ENCODE data around the gene KISS1R.
"Not testable (repeated sequence)": the region's sequence is repeated elsewhere in the genome, so short reads cannot be mapped to it uniquely, and the experiment has no call there.

KISS1R gene

GRCh38 chr19:948842-949496 lies 31.8 kb downstream of the KISS1R start:
- DNase-seq, result no peak
- intact Hi-C loops (cut with DNase I), result no loop called here

DNA sequence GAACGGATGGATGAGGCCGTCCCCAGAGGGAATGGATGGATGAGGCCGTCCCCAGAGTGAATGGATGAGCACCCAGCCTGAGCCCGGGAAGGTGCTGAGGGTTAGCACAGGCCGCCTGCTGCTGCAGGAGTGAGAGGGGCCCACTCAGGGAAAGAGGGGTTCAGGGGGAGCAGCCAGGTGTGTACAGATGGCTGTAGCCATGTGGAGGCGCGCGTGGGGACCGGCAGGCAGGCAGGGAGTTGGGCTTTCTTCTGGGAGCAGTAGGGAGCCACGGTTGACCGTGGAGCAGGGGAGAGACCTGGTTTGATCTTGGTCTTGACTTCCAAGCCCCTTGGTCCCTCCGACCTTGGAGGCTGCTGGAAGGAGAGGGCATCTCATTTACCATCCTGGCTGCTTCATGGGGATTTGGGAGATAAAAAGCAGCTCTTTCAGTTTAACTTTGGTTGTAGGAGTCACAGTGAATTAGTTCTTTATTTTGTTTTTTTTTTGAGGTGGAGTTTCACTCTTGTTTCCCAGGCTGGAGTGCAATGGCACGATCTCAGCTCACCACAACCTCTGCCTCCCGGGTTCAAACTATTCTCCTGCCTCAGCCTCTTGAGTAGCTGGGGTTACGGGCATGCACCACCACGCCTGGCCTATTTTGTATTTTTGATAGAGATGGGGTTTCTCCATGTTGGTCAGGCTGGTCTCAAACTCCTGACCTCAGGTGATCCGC lies 33.4 kb downstream of the KISS1R start:
- DNase-seq, result no peak
- intact Hi-C loops (cut with DNase I), result no loop called here

DNA sequence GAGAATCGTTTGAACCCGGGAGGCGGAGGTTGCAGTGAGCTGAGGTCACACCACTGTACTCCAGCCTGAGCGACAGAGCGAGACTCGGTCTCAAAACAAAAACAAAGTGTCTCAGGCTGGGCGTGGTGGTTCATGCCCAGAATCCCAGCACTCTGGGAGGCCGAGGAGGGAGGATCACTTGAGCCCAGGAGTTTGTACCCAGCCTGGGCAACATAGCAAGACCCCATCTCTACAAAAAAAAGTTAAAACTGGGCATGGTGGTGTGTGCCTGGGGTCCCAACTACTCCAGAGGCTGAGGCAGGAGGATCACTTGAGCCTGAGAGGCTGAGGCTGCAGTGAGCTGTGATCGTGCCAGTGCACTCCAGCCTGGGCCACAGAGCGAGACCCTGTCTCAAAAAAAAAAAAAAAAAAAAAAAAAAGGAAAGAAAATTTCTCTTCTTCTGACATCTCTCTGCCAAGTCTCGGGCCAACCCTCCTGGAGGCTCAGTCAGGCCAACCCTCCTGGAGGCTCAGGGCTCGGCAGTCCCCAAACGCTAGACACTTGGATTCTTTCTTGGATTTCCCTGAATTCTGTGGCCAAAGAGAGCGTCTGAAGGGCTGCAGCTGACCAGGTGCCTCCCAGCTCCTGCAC lies 35.0 kb downstream of the KISS1R start:
- intact Hi-C loops (cut with DNase I), result no loop called here
- DNase-seq, result no peak

DNA sequence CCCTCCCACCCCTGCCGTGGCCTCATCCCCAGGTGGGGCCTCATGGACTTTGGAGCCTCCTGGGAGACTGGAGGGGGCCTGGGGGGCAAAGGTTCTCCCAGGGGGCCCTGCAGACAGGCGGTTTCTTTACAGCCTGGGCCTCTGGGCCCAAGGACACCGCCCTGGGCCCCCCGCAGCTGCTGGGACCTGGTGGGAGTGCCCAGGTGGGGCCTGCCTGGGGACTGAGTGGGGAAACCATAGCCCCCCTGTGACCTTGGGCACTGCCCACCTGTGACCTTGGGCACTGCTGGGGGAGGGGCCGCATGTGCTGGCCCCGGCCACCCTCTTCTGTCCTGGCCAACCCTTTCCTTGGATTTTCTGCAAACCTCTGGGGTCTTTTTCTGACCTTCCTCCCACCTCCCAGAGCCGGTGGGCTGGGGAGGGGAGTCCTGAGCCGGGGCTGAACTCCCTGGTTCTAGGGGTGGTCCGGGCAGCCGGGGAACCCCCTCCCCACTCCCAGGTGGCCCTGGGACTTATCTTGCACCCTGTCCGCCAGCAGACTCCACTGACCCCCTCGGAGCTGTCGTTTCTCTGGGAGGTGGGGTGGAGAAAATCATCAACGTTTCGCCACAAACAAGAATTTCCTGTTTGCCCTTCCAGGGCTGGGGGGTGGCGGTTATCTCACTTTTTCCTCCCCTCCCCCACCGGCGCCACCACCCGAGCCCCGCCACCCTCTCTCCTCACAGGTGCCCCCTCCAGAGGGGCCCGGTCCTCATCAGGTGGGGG lies 35.7 kb downstream of the KISS1R start:
- intact Hi-C loops (cut with DNase I), result no loop called here
- no peak for DNase-seq

DNA sequence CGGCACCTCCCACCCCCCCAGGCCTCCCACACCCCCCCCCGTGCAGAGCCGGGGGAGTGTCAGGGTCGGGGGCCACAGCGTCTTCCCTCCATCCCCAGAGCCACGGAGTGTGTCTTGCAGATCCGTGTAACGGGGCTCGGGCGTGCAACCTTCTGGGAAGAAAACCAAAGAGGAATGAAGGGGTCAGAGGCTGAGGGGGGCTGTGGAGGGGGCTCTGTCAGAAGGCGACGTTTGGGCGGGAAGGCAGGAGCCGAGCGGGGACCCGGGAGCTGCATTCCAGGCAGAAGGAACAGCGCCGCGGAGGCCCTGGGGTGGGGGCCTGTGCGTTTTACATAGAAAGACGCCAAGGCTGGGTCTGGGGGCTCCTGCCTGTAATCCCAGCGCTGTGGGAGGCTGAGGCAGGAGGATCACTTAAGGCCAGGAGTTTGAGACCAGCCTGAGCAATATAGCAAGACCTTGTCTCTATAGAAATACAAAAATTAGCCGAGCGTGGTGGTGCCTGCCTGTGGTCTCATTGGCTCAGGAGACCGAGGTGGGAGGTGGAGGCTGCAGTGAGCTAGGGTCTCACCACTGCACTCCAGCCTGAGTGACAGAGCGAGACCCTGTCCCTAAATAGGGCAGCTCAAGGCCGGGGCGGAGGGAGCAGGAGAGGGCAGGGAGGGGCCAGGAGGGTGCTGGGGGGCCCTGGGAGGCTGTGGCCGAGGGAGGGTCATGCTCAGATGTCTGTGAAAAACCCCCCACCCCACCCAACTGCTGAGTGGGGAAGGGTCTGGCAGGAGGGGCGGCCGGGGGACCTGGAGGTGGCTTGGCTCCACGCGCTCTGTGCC lies 36.5 kb downstream of the KISS1R start:
- no peak for DNase-seq

GRCh38 chr19:954272-954671 lies 37.1 kb downstream of the KISS1R start:
- no peak for DNase-seq
- intact Hi-C loops (cut with DNase I), result no loop called here

More for the DNA sequence above, 36.5 kb downstream of the KISS1R start:
- intact Hi-C loops (cut with DNase I), result no loop called here

- no peak for DNase-seq
- intact Hi-C loops (cut with DNase I), result no loop called here
Observed at GRCh38 chr19:954672-955494, 37.8 kb downstream of the KISS1R start.

DNA sequence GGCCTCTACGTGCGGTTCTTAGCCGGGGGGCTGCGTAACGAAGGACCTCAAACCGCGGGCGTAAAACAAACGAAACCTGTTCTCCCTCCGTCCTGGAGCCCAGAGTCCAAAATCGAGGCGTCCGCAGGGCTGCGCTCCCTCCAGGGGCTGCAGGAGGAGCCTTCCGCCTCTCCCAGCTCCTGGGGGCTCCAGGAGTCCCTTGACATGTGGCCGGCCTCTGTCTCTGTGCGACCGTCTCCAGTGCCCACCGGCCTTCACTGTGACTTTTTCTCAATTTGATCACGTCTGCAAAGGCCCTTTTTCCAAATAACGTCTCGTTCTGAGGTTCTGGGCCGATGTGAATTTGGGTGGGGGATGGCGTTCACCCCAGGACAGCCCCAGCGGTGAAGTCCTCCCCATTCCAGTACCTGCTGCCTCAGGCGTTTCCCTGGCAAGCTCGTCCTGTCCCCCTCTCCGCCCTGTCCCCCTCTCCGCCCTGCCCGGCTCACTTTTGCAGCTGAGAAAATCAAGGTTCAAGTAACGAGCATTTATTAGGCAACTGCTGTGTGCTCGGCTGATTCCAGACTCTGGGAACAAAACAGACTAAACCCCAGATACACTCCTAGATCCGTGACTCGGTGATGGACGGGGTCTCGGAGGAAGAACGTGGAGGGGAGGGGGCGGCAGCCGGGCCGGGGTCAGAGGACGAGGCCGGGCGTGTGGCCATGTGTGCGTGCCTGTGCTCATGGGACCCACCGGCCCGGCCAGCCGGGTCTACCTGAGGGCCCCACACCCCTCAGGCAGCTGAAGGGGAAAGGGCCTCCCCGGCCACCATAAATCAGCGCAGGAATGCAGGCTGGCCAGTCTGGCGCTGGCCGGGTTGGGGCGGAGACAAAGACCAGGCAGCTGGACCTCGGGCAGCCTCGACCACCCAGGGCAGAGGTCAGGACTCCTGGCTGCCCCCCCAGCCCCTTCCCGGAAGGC lies 39.0 kb downstream of the KISS1R start:
- no peak for DNase-seq
- intact Hi-C loops (cut with DNase I), result no loop called here

GRCh38 chr19:956766-957440 lies 39.8 kb downstream of the KISS1R start:
- intact Hi-C loops (cut with DNase I), result no loop called here
- DNase-seq, result no peak

DNA sequence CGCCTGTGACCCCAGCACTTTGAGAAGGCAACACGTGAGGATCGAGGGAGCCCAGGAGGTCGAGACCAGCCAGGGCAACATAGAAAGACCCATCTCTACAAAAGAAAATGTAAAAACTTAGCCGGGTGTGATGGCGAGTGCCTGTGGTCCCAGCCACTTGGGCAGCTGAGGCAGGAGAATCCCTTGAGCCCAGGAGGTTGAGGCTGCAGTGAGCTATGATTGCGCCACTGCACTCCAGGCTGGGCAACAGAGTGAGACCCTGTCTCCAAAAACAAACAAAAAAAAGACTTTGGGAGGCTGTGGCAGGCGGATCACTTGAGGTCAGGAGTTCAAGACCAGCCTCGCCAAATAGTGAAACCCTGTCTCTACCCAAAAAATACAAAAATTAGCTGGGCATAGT lies 40.4 kb downstream of the KISS1R start:
- DNase-seq; intact Hi-C loops (cut with DNase I): not testable (repeated sequence)

DNA sequence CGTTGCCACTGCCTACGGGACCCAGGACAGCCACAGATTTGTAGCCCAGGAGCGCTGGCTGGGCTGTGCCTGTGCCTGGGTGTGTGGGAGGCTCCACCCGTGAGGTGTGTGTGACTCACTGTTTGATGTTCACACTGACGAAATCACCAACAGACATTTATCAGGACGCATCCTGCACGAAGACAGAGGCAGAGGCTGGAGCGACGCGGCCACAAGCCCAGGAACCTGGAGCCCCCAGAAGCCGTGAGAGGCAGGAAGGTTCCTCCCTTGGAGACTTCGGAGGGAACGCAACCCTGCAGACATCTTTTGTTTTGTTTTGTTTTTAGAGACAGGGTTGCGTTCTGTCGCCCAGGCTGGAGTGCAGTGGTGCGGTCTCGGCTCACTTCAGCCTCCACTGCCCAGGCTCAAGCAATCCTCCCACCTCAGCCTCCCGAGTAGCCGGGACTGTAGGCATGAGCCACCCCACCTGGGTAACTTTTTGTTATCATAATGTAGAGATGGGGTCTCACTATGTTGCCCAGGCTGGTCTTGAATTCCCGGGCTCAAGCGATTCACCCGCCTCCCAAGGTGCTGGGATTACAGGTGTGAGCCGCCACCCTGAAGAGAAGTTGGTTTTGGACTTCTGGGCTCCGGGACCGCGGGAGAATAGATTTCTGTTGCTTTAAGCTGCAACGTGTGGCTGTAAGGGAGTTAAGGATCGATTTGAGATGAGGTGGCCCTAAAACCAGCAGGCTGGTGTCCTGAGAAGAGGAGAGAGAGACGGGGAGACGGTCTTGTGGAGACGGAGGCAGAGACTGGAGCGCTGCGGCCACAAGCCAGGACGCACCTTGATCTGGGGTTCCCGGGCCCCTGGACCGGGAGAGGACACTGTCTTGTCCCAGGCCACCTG lies 42.1 kb downstream of the KISS1R start:
- intact Hi-C loops (cut with DNase I), result no loop called here
- peak in 8 of 10 donors; percentile 33 to 94 (median 60) for DNase-seq

DNA sequence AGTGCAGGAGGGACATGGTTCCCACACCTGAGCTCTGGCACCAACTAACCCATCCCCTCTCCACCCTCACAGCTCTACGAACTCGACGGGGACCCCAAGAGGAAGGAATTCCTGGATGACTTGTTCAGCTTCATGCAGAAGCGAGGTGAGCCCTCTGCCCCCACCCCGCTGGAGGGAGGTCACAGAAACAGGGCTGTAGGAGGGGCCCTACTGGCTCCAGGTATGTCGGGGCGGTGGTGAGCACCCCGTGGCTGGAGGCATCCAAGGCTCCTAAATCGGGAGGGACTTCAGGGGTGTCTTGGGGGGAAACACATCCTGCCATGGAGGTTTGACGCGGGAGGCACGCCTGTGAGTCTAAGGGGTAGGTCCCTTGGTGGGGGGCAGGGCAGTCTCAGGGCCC lies 42.9 kb downstream of the KISS1R start:
- intact Hi-C loops (cut with DNase I), result no loop called here

DNA sequence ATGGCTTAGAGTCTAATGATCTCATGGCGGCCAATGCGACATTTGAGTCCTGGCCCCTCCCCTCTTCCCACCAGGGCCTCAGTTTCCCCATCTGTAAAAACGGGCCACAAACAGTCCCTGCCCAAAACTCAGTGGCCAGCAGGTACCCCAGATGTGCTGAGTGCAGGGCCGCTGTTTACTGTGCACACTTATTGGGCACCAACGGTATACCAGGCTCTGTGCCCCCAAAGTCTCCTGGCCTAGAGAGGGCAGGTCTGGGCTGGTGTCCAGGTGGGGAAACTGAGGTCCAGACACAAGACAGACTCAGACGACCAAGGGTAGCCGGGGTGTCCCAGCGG lies 43.4 kb downstream of the KISS1R start:
- intact Hi-C loops (cut with DNase I), result no loop called here
- DNase-seq, result no peak

More for the DNA sequence above, 42.9 kb downstream of the KISS1R start:
- DNase-seq, result no peak

DNA sequence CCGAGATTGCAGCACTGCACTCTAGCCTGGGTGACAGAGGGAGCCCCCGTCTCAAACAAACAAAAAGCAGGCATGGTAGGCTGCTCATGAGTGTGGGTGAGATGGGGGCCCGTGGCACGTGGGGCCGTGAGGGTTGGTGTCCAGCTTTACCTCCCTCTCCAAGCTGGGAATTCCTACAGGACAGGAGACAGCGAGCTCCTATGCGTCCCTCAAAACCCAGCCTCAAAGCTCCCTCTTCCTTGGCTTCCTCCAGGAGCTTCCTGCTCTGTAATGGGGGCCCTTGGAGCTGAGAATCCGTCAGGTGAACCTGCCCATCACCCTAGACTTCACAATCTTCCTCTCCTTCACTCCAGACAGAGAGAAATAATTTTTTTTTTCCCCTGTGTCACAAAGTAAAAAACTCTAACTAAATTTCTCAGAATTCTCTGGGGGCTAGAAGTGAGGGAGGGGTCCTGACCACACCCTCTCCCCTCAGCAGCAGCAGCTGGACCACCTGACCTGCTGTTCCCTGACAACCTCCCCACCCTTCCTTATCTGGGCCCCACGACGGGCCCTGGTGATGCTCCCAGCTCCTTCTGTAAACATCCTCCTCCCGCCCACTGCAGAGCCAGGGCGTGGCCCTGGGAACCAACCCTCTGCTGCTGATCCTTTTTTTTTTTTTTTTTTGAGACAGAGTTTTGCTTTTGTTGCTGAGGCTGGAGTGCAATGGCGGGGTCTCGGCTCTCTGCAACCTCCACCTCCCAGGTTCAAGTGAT lies 44.9 kb downstream of the KISS1R start:
- DNase-seq, result no peak
- intact Hi-C loops (cut with DNase I), result no loop called here

- DNase-seq, result peak in 1 of 10 donors; percentile 64
- intact Hi-C loops (cut with DNase I), result no loop called here
Observed at GRCh38 chr19:962683-963400, 45.7 kb downstream of the KISS1R start.

Measured in posterior cingulate gyrus (tissue), 11 donors.